ENCODE measurements around the gene ZNF319. TPM values are rescaled to one million over a fixed set of nuclear protein-coding genes. Genes with fewer than 3 reads are reported as not detected.
"Not testable (repeated sequence)": the region's sequence is repeated elsewhere in the genome, so short reads cannot be mapped to it uniquely, and the experiment has no call there.

The ZNF319 gene
- total RNA-seq, 1 donor from 2014 or later: 15.0 TPM

DNA sequence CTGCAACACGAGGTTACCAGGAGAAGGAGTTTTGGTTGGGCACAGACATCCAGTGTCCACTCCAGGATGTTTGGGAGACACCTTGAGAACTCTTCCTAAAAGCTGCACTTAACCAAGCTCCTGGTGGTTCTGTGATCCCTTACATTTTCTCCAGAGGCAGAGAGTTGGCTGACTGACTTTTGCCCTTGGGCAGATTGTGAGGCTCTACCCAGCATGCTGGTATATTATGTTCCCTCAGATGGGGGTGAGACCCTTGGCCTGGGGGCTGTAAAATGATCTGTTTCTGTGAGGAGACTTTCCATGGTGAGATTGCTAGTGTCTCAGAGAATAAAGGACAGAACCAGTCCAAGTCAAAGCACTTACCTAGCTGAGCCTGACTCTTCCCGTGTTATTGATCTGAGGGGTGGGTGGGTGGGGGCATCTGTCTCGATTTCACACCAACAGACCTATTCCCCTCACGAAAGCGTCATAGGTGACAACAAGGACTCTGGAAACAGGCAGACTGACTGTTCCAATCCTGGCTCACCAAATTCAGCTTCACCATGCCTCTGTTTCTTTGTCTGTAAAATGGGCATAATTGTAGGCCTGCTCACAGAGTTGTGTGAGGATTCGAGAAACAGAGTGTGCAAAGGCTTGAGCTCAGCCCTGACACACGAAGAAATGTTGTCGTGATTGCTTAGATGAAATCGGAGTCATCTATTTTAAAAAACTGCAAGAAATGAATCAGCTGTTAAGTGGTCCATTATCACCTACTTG is 12.9 kb upstream of the ZNF319 start:
- H3K27ac Mint-ChIP-seq: no peak overlapping the region
- no peaks in the 10 kb centered on the region for H3K27me3 Mint-ChIP-seq (ENCODE audit: low read depth)
- H3K4me1 Mint-ChIP-seq: no peaks in the 10 kb centered on the region
- H3K36me3 Mint-ChIP-seq: peaks cover 10% of the 10 kb centered on the region
- TF ChIP-seq, protein P1, sequence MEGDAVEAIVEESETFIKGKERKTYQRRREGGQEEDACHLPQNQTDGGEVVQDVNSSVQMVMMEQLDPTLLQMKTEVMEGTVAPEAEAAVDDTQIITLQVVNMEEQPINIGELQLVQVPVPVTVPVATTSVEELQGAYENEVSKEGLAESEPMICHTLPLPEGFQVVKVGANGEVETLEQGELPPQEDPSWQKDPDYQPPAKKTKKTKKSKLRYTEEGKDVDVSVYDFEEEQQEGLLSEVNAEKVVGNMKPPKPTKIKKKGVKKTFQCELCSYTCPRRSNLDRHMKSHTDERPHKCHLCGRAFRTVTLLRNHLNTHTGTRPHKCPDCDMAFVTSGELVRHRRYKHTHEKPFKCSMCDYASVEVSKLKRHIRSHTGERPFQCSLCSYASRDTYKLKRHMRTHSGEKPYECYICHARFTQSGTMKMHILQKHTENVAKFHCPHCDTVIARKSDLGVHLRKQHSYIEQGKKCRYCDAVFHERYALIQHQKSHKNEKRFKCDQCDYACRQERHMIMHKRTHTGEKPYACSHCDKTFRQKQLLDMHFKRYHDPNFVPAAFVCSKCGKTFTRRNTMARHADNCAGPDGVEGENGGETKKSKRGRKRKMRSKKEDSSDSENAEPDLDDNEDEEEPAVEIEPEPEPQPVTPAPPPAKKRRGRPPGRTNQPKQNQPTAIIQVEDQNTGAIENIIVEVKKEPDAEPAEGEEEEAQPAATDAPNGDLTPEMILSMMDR (IDR thresholded peaks at IDR 0.05; ENCODE audit: unreplicated experiment): no peak
- no peak for DNase-seq (ENCODE audit: low spot score in 2 of 2, unreplicated experiment in 2 of 2)
- H3K4me3 Mint-ChIP-seq: no peak overlapping the region
- no peaks in the 10 kb centered on the region for H3K9me3 Mint-ChIP-seq

DNA sequence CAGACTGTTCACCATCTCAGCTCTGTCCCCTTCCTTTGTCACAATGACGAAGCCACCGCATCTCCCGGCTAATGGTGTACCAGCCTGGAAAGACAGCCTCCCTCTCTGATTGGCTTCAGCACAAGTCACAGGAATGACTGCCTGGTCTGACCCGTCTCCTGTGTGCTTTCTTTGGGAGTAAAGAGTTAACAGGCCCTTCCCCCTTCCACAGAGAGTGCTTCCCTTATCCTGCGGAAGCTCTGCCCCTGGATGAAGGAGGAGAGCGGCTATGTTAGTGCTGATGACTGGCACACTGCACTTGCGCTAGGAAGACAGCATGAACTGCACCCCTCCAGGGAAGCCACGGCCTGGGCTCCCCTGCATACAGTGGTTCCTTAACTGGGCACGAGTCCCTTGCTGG is 12.0 kb upstream of the ZNF319 start:
- peaks cover 15% of the 10 kb centered on the region for H3K36me3 Mint-ChIP-seq
- no peaks in the 10 kb centered on the region for H3K27me3 Mint-ChIP-seq (ENCODE audit: low read depth)
- DNase-seq (ENCODE audit: low spot score in 2 of 2, unreplicated experiment in 2 of 2): no peak
- no peaks in the 10 kb centered on the region for H3K4me1 Mint-ChIP-seq
- no peaks in the 10 kb centered on the region for H3K9me3 Mint-ChIP-seq
- TF ChIP-seq, protein P1 (IDR thresholded peaks at IDR 0.05; ENCODE audit: unreplicated experiment): no peak
- H3K27ac Mint-ChIP-seq: no peak overlapping the region
- no peak overlapping the region for H3K4me3 Mint-ChIP-seq

DNA sequence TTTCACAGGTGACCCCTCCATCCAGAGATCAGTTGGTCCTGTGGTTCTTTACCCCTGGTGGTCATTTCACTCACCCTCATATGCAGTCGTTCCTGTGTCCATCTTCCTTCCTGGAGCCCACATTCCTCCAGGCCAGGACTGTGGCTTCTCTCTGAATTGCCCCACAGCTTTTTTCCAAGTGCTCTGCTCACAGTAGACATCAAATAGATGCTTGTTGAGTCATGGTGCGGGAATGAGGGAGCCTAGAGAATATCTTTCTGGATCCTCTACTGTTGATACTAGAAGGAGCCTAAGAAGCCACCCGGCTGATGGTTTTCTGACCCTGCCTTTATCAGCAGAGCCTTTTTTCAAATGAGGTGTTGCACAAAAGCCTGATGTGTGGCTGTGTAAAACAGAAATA is 11.2 kb upstream of the ZNF319 start:
- no peak overlapping the region for H3K27ac Mint-ChIP-seq
- no peak for DNase-seq (ENCODE audit: low spot score in 2 of 2, unreplicated experiment in 2 of 2)
- TF ChIP-seq, protein P1 (IDR thresholded peaks at IDR 0.05; ENCODE audit: unreplicated experiment): no peak
- H3K4me1 Mint-ChIP-seq: no peaks in the 10 kb centered on the region
- H3K4me3 Mint-ChIP-seq: no peak overlapping the region
- H3K9me3 Mint-ChIP-seq: peaks cover 6% of the 10 kb centered on the region
- H3K36me3 Mint-ChIP-seq: peaks cover 20% of the 10 kb centered on the region
- H3K27me3 Mint-ChIP-seq (ENCODE audit: low read depth): no peaks in the 10 kb centered on the region

DNA sequence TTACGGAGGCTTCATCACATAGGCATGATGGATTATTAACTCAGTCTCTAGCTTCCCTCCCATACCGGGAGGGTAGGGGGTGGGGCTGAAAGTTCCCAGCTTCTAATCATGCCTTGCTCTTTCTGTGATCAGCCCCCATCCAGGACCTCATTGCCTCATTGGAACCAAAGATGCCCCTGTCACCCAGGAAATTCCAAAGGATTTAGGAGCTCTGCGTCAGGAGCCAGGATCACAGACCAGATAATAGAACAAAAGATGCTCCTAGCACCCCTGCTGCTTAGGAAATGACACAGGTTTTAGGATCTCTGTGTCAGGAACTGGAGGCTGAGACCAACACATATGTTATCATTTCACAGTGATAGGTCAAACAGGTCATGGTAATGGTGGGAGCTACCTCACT is 10.4 kb upstream of the ZNF319 start:
- Mint-ChIP-seq H3K36me3 (peaks cover 25% of the 10 kb centered on the region), H3K9me3 (peaks cover 7% of the 10 kb centered on the region), H3K4me1 (no peaks in the 10 kb centered on the region), H3K4me3 (no peak overlapping the region), H3K27ac (no peak overlapping the region), H3K27me3 (ENCODE audit: low read depth) (no peaks in the 10 kb centered on the region)
- TF ChIP-seq, protein P1 (IDR thresholded peaks at IDR 0.05; ENCODE audit: unreplicated experiment): no peak
- DNase-seq (ENCODE audit: low spot score in 2 of 2, unreplicated experiment in 2 of 2): no peak

DNA sequence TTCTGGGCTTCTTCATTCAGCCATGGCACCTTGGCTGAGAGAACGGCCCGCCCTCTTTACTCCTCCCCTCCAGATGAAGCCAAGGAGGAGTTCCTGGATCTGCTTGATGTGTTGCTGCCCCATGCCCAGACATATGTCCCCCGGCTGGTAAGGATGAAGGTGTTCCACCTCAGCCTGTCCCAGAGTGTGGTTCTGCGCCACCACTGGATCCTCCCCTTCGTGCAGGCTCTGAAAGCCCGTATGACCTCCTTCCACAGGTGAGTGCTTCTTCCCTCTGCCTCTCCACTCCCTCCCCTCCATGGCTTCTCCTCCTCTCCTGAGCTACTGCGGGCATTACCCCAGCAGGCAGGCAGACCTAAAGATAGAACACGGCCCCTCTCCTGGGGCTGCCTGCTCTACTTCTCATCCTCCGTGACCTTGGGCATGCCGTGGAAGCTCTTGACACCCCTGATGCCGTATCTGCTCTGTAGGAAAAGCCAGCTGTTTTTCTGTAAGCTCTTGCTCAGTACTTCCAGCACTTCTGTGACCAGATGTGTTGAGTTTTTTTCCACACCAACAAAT is 9.5 kb upstream of the ZNF319 start:
- no peak for DNase-seq (ENCODE audit: low spot score in 2 of 2, unreplicated experiment in 2 of 2)
- peaks cover 7% of the 10 kb centered on the region for H3K9me3 Mint-ChIP-seq
- no peaks in the 10 kb centered on the region for H3K27me3 Mint-ChIP-seq (ENCODE audit: low read depth)
- H3K4me1 Mint-ChIP-seq: no peaks in the 10 kb centered on the region
- peaks cover 27% of the 10 kb centered on the region for H3K36me3 Mint-ChIP-seq
- H3K4me3 Mint-ChIP-seq: no peak overlapping the region
- TF ChIP-seq, protein P1 (IDR thresholded peaks at IDR 0.05; ENCODE audit: unreplicated experiment): no peak
- no peak overlapping the region for H3K27ac Mint-ChIP-seq

DNA sequence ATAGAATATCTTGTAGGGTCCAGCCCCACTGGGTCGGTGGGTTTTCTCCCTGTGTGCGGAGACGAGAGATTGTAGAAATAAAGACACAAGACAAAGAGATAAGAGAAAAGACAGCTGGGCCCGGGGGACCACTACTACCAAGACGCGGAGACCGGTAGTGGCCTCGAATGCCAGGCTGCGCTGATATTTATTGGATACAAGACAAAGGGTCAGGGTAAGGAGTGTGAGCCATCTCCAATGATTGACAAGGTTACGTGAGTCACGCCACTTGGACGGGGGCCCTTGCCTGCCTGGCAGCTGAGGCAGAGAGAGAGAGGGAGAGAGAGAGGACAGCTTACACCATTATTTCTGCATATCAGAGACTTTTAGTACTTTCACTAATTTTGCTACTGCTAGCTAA is 4.3 kb upstream of the ZNF319 start:
- not testable (repeated sequence) for DNase-seq (ENCODE audit: low spot score in 2 of 2, unreplicated experiment in 2 of 2); H3K27ac Mint-ChIP-seq; H3K9me3 Mint-ChIP-seq; H3K27me3 Mint-ChIP-seq (ENCODE audit: low read depth); H3K4me3 Mint-ChIP-seq
- Mint-ChIP-seq H3K4me1 (peaks cover 10% of the 10 kb centered on the region), H3K36me3 (peaks cover 22% of the 10 kb centered on the region)
